Transverse colon (tissue), 4 donors: ENCODE results near the gene FKBP10. TPM values are rescaled to one million over a fixed set of nuclear protein-coding genes. Genes with fewer than 3 reads are reported as not detected.
"Not testable (repeated sequence)": the region's sequence is repeated elsewhere in the genome, so short reads cannot be mapped to it uniquely, and the experiment has no call there.

Source experiments
- DNase-seq: peaks from one replicate; pipeline ENCODE4 v3.0.0-alpha.2; 2019
- H3K27ac ChIP-seq, 4 donors: fragments of 200-600 bp; sonication (generic); 2 replicates each; pipeline ENCODE4 v1.5.1; 2016 to 2018; ENCODE audit warnings: inconsistent platforms in 4 of 4
- H3K27me3 ChIP-seq: fragments of 200-600 bp; sonication (generic); 2 replicates; pipeline ENCODE4 v1.5.1; 2017; ENCODE audit warnings: inconsistent platforms
- H3K36me3 ChIP-seq, 4 donors: fragments of 200-600 bp; sonication (generic); 2 replicates each; pipeline ENCODE4 v1.5.1; 2017 to 2019; ENCODE audit warnings: inconsistent platforms in 4 of 4
- H3K4me1 ChIP-seq, 4 donors: fragments of 200-600 bp; sonication (generic); 2 replicates each; pipeline ENCODE4 v1.5.1; 2017 to 2020; ENCODE audit warnings: inconsistent platforms in 4 of 4
- H3K4me3 ChIP-seq, 4 donors: fragments of 200-600 bp; sonication (generic); 1 replicate in 1 of 4; 2 replicates in 3 of 4; pipeline versions ENCODE4 v1.5.1 to v1.6.1; 2017 to 2019; ENCODE audit warnings: inconsistent platforms in 4 of 4
- H3K9me3 ChIP-seq, 2 donors: fragments of 200-600 bp; sonication (generic); 2 replicates each; pipeline ENCODE4 v1.5.1; 2017 to 2019; ENCODE audit warnings: inconsistent platforms in 2 of 2
- CTCF ChIP-seq, 5 experiments: fragments of 200-600 bp in 3 of 5; fragments of 450-650 bp in 2 of 5; sonication (generic) in 3 of 5; IDR thresholded peaks; 1 replicate in 2 of 5; 2 replicates in 3 of 5; pipeline ENCODE4 v1.5.1; 2016 to 2017; ENCODE audit warnings: antibody characterized with exemption in 5 of 5, inconsistent platforms in 3 of 5, mild to moderate bottlenecking in 2 of 5, moderate library complexity in 1 of 5
- EP300 ChIP-seq: sonication (generic); formaldehyde crosslinking; IDR thresholded peaks from one replicate; pipeline ENCODE4 v1.6.1; 2017; ENCODE audit warnings: antibody characterized with exemption, low read depth
- POLR2A ChIP-seq: fragments of 450-650 bp; IDR thresholded peaks from one replicate; pipeline ENCODE4 v1.6.1; 2016; ENCODE audit warnings: antibody characterized with exemption, mild to moderate bottlenecking, moderate library complexity
- POLR2AphosphoS5 ChIP-seq, 3 donors: sonication (generic); formaldehyde crosslinking; IDR thresholded peaks; one replicate each; pipeline ENCODE4 v1.6.1; 2016; ENCODE audit warnings: antibody characterized with exemption in 3 of 3
- WGBS, 2 donors: methylation state at CpG; one replicate each; pipeline ENCODE4 v1.1.5; 2018; ENCODE audit warnings: low coverage in 1 of 2; 5-methylcytosine and 5-hydroxymethylcytosine counted together
- in situ Hi-C, 4 donors: fragments of 200-750 bp; cut with MboI; loops; one replicate each; pipeline versions ENCODE4 v1.15.0 to v1.15.1; 2017; ENCODE audit warnings: low sequenced_read_pairs in 3 of 4, low pct_ligation_motif_present in 1 of 4, low pct_unique_long_range_greater_than_20kb in 1 of 4
- intact Hi-C: fragments of 100-400 bp; cut with DNase I; formaldehyde crosslinking; loops from one replicate; pipeline ENCODE4 v1.15.1; 2023; ENCODE audit warnings: low total_unique reads
- total RNA-seq, 4 donors: library from RNA; depleted of rRNA; stranded (reverse); fragments of >200 nt; gene quantifications; one replicate each; pipeline ENCODE4 v1.1.0, GENCODE V29; 2016

Gene FKBP10
- total RNA-seq, 4 donors from 2014 or later, result 7.1 to 61.1 (median 12.6) TPM

- no peak for DNase-seq
- Histone ChIP-seq H3K27me3 (no peaks in the 10 kb centered on the region), H3K4me1 (peaks cover 0 to 12% (median 10%) of the 10 kb centered on the region in 4 donors), H3K4me3 (peak within 1 kb of the TSS in 1 of 4 donors; percentile 65), H3K27ac (peak within 1 kb of the TSS in 1 of 4 donors; percentile 87), H3K9me3 (no peaks in the 10 kb centered on the region), H3K36me3 (no peaks in the 10 kb centered on the region)
- intact Hi-C loops, result no loop called here
- TF ChIP-seq CTCF (IDR thresholded peaks at IDR 0.05) (no peak), POLR2AphosphoS5 (IDR thresholded peaks at IDR 0.05) (no peak), POLR2A (no peak), EP300 (no peak)
- in situ Hi-C loops, result no loop called here
- WGBS, 2 donors, result 93 to 96% methylated on average over 6 to 15 of the region's 15 CpGs
These were observed 25.1 kb downstream of the FKBP10 start, which contains the start of gene KLHL10 for GRCh38 chr17:41837761-41838538. Gene KLHL10, plus strand, starts transcription at chr17:41837825. Its CDS starts 108 bp downstream, at chr17:41837933.

GRCh38 chr17:41839448-41839847 is 26.6 kb downstream of the FKBP10 start:
- H3K4me3 ChIP-seq, in situ Hi-C loops, H3K36me3 ChIP-seq, DNase-seq, H3K27ac ChIP-seq, H3K27me3 ChIP-seq, intact Hi-C loops, H3K9me3 ChIP-seq: not testable (repeated sequence)
- 91 to 96% methylated on average over 2 of the region's 2 CpGs for WGBS, 2 donors
- H3K4me1 ChIP-seq, result peaks cover 0 to 12% (median 10%) of the 10 kb centered on the region in 4 donors

GRCh38 chr17:41840781-41841180 is 28.0 kb downstream of the FKBP10 start:
- H3K36me3 ChIP-seq, H3K4me3 ChIP-seq, DNase-seq, intact Hi-C loops, H3K27me3 ChIP-seq, in situ Hi-C loops, H3K27ac ChIP-seq, H3K9me3 ChIP-seq, H3K4me1 ChIP-seq: not testable (repeated sequence)
- 86 to 92% methylated on average over 5 to 6 of the region's 6 CpGs for WGBS, 2 donors

- DNase-seq, result no peak
- intact Hi-C loops, result no loop called here
- TF ChIP-seq EP300 (no peak), POLR2AphosphoS5 (IDR thresholded peaks at IDR 0.05) (no peak), POLR2A (no peak), CTCF (IDR thresholded peaks at IDR 0.05) (no peak)
These were observed 32.2 kb downstream of the FKBP10 start for GRCh38 chr17:41844971-41845370.

GRCh38 chr17:41848788-41849187 is 36.0 kb downstream of the FKBP10 start:
- 35 to 70% methylated on average over 3 to 4 of the region's 4 CpGs for WGBS, 2 donors
- intact Hi-C loops, result no loop called here
- in situ Hi-C loops, result no loop called here

More at GRCh38 chr17:41844971-41845370, 32.2 kb downstream of the FKBP10 start:
- Histone ChIP-seq H3K27me3 (no peaks in the 10 kb centered on the region), H3K27ac (no peak overlapping the region), H3K36me3 (no peaks in the 10 kb centered on the region), H3K4me1 (peaks cover 0 to 4% (median under 1%) of the 10 kb centered on the region in 4 donors), H3K9me3 (no peaks in the 10 kb centered on the region), H3K4me3 (no peak overlapping the region)
- in situ Hi-C loops, result no loop called here
- whole genome bisulfite sequencing, 2 donors, result 86 to 91% methylated on average over 4 to 6 of the region's 6 CpGs

More at GRCh38 chr17:41848788-41849187, 36.0 kb downstream of the FKBP10 start:
- TF ChIP-seq EP300 (no peak), CTCF (IDR thresholded peaks at IDR 0.05) (no peak), POLR2A (no peak), POLR2AphosphoS5 (IDR thresholded peaks at IDR 0.05) (no peak)
- Histone ChIP-seq H3K4me3 (no peak overlapping the region), H3K9me3 (no peaks in the 10 kb centered on the region), H3K27me3 (no peaks in the 10 kb centered on the region), H3K27ac (no peak overlapping the region), H3K36me3 (peaks cover 0 to 3% (median 0%) of the 10 kb centered on the region in 4 donors), H3K4me1 (peaks cover 0 to 4% (median 2%) of the 10 kb centered on the region in 4 donors)
- no peak for DNase-seq
